ENCODE data around the gene TNC.
A peak's percentile ranks its signal among the peaks of the same experiment; 100 is the strongest.

The TNC gene

GRCh38 chr9:115042781-115043509 lies 75.0 kb downstream of the TNC start:
- no peak for DNase-seq

GRCh38 chr9:115039516-115040120 lies 78.3 kb downstream of the TNC start:
- DNase-seq = no peak

- no peak for DNase-seq
Observed at GRCh38 chr9:115038178-115038577, 79.8 kb downstream of the TNC start.

DNA sequence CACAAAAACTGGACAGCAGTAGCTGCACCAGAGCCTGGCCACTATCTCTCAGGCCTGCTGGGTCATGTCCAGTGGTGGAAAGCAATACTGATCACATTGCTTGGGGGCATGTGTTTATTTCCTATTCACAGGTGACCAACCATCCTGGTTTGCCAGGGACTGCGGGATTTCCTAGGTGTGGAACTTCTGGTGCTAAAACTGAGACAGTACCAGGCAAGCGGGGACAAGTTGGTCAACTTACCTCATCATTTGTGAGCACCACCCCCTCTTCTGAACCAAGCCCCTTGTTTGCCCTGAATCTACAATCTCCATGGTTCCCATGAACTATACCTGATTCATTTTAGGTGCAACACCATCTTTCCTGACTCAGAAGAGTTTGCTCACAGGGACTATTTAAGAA lies 81.3 kb downstream of the TNC start:
- no peak for DNase-seq

DNA sequence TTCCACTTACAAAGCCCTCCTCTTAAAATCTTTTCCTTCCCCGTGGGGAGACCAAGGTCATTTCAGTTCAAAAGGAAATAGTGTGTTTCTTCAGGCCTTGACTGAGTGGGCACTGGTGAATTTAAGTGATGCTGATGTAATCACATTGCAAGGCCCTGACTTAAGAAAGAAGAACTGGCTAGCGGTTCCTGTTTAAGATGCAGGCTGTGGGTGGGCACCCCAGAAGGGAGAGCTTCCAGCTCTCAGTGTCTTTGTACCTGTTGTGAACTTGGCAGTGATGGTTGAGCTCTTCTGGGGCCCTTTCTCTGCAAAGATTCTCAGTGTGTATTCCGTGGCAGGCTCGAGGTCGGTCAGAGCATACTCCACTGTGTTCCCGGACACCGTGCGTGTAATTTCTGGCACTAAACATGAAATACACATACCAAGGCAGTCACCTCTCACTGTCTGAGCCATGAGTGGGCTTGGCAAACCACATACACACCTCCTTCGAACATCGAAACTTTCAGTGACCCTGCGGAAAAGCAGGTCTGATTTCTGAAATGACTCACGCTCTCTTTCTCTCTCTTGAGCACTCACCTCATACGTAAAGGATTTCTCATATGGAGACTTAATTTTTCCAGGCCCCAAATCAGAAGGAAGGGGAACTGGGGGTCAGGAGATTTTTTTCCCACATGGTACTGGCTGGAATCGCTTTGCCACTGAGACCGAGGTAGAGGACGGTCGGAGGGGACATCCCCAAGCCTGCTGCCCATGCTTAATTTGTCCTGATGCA lies 81.9 kb downstream of the TNC start:
- DNase-seq = no peak

DNA sequence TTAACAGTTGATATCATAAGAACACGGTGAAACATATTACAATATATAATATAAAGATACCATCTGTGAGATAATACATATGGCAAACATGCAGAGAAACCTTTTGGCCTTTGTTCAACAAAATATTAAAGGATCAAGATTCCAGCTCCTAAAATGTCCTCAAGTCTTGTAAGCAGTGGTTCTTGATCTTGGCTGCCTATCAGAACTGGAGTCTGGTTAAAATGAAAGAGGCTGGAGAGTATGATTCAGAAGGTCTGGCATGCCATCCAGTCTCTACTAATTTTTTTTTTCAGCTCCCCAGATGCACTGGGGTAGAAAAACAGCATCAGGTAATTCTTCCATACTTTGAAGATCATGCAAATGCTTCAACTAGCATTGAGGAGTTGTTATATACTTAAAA lies 83.2 kb downstream of the TNC start:
- DNase-seq = no peak

DNA sequence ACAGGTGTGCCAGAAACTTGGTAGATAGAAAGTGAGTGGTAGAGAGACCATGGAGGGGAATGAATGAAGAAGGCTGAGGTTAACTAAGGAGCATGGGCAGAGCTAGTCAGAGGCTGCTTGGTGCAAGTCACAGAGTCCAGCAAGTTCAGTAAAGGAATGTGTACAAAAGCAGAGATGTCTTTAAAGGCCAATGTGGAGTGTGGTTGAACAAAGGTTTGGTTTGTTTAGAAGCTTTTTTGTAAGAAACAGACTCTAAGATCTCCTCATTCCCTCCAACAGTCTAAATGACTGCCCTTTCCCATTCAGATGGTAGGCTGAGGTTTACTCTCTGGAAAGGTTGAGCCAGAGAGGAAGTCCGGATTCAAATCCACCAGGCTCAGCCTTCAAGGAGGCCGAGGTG lies 84.2 kb downstream of the TNC start:
- DNase-seq = no peak

GRCh38 chr9:115032296-115032695 lies 85.7 kb downstream of the TNC start:
- no peak for DNase-seq

DNA sequence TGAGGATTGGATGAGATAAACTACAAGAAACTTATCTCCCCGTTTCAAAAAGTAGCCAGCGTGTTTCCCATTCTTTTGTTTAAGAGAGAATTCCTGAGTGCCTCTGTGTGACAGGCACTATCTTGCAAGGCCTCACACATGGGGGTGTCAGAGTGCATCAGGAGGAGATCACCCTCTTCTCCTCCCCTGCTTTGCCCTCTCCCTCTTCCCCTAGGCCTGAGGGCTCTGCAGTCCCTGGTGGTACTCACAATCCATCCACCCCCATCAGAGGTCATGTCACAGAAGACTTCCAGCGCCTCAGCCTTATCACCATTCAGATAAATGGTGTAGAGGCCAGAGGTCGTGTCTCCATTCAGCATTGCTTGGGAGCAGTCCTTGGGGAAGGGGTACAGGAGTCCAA lies 88.0 kb downstream of the TNC start:
- no peak for DNase-seq

GRCh38 chr9:115025721-115026120 lies 92.2 kb downstream of the TNC start:
- DNase-seq = no peak

DNA sequence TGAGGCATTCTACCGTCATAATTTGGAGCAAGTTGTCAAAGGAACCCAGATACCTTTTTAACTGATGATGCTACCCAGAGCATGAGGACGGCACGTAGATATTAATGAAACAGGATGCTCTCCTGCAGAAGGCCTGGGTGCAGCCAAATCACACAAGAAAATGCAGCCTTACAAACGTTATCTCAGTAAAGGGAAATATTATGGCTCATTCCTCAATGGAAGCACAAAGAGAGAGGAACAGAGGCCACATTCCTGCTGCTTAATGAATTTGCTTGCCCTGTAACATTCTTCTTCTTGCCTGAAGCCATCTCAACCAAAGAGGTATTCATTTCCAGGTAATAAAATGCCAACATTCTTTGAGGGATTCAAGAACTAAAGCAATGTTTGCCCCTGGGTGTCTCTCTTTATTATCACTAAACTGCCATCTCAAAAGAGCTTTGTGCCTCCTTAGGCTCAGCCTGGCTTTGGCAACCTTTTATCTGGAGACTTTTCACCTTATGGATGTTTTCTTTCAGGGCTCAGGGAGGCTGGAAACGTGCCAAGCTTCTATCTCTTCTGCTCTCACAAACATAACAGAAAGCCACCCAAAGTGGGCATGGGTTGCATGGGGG lies 92.9 kb downstream of the TNC start:
- DNase-seq = no peak

DNA sequence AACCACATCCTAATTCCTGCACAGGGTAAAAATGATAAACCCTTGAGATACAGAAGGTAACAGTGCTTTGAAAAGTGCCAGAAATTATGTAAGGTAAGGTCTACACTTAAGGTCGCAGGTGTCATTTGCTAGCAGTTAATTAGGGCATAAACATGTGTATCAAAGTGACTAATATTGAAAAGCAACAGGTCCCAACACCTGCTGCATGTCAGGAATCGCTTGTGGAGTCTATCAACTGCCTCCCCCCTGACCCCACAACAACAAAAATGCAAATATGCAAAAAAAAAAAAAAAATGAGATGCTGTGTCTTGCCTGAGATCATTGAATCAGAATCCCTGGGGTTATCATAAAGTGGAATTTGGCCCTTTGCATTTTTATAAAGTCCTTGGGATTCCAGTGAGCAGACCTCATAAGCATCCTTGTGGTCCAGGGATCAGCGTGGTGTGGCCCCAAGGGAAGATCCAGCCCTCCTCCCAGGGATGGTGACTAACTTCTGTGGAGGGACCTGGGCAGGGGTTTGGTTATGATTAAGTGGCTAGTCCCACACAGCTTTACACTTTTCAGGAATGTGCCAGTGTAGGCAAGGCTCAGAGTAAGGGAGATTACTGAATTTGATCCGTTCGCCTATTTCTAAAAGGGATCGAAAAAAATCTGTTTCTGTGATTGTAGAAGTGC lies 95.1 kb downstream of the TNC start:
- DNase-seq = no peak

DNA sequence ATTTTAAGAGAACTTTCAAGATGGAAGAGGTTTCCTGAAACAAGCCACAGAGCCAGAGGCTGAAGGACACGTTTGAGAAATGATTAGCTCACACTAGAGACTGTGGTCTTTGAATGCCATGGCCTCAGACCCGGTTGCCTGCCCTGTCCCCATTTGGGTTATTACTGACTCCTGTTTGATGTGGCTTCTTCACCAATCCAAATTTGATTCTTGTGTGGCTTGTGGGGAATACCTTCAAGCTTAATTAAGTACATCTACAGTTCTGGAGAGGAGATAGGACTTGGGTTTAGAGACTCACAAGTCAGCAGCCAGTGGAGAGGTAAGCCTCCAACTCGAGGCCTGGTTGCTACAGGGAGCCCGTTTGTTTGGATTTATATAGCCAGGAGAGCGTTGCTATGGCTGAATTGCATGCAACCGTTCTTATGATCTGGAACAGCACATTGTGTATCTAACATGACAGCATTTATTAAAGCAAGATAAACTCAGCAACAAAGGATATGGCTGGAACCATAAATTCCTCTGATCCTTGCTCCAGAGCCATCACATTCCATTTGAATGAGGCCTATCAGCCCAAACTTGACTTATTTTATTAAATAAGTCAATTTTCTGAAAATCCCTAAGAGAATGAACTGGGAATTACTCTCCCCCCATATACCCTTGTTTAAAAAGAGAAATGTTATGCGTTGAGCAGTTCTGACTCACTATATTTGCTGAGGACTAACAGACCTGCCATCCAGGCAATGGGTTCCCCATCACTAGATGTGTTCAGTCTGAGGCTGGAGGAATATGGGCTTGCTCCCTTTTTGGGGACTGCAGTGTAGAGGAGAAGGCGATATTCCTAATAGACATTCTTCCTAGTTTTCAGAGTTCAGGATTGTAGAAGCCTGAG lies 99.2 kb downstream of the TNC start:
- DNase-seq = no peak

DNA sequence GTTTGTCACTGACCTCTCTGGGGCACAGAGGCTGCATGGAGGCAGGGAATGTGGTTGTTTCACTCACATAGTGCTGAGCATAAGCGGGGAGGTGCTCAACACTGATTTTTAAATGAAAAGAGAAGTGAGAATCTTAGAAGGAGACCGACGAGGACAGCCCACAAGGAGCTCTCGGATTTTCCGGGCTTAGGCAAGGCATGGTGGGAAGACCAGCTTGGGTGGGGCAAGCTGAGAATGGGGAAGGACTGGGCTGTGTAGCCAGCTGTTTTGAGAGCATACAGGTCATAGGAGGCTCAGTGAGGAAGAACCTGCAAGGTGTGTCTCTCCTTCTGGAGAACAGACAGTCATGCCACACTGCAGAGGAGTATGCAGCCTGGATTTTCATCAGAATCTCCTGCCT lies 101.6 kb downstream of the TNC start:
- DNase-seq = no peak

DNA sequence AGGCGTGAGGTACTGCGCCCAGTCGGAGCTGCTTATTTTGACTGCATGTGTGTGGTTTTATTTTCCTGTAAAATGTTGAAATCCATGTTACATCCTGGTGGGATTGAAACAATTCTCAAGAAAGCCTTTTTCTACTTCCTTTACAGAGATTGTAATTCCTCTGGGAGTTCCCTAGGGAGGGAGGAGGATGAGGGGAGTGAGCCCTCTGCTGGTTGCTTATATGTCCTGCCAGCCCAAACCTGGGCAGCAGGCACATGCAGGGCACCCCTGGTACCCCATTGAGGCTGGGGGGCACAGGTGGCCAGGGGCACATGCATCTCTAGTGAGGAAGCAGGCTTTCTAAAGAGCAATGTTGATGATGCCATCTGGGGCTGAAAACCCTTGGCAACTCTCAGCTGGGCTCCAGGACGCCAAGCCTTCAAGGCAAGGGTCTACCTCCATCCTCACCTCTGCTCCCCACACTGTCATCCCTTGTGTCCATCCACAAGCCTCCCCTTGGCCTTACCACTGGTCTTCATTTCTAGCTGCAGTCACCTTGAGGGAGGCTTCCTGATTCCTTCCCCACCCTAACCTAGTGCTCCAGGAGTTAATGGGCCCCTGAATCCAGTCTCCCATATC lies 102.8 kb downstream of the TNC start:
- no peak for DNase-seq

- no peak for DNase-seq
Observed at GRCh38 chr9:115014438-115014837, 103.5 kb downstream of the TNC start.

DNA sequence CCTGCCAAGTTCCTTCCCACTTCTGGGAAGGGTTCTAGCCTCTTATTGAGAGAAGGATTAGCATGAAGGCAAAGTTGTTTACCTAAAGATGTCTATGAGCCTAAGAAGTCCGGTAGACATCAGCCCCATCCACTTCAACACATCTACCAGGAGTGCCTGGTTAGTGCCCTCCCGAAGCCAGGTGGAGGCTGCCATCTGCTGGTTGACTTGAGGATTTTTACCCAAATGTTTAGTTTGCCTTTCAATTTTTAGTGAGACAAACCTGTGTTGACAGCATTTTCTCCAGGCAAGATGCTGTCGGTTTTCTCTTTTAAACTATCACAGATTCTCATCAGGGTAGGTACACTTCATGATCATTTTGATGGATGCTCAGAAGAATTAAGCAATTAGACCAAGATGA lies 104.0 kb downstream of the TNC start:
- DNase-seq = peak; percentile 76

GRCh38 chr9:115012486-115012885 lies 105.5 kb downstream of the TNC start:
- no peak for DNase-seq

DNA sequence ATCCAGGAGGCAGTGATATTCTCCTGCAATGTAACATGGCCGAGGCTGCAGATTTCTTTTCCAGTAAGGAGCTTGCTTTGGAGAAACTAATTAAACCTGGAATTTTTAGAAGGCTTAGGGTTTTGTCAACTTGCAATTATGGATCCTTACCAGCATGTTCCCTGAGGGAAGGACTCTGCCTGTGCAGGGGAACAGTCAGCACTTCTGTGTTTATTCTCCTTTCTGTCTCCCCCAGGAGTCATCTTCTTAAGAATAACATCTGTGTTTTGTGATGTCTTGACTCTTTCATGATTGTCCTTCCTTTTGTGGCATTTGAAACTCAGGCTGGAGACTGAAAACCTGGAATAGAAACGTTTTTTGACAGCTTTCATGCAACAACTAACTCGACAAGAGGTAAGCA lies 107.1 kb downstream of the TNC start:
- no peak for DNase-seq

GRCh38 chr9:115008536-115009270 lies 109.3 kb downstream of the TNC start:
- no peak for DNase-seq

DNA sequence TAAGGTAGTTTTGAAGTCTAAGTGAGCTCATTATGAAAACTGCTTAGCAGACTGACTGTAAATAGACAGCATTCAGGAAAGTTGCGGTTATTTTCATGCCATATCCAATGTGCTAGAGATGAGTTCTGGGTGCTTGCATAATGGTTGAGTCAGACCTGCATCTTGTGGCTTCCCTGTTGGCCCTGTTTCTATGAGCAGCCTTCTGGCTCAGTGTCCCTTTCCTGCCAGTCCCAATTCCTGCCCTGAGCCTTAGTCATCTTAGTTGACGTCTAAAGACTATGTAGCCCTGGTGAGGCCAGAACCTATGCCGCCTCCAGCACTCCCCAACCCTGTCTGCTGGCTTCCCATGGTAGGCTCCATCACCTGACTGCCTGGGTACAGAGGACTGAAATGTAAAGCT lies 111.3 kb downstream of the TNC start:
- peak; percentile 12 for DNase-seq

All from central memory CD4-positive, alpha-beta T cell (primary cell).